Measurements from ENCODE around the gene SPO11. TPM values are rescaled to one million over a fixed set of nuclear protein-coding genes. Genes with fewer than 3 reads are reported as not detected.

Gene SPO11
- total RNA-seq, 1 donor from 2014 or later = not detected

DNA sequence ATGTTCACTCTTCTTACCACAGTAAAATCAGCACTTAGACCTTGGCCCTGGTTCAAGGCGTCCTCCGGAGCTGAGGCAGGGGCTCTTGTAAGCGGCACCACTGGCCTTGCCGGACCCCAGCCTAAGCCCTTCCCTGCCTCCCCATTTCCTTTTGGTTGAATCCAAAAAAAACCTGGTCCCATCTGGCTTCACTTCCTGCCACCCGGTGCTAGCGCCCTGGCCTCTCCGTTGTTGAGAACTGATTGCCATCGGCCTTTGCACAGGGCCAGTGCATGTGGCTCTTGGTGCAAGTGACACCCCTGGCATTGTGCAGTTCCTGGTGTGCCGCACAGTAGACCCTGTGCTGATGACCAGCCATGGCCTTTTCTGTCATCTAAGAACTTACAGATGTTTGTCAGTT, 42.6 kb downstream of the SPO11 start:
- H3K79me2 ChIP-seq (ENCODE audit: low read depth) = no peaks in the 10 kb centered on the region
- H3K4me3 ChIP-seq = no peak overlapping the region
- Mint-ChIP-seq H3K4me3 (no peak overlapping the region), H3K27ac (no peak overlapping the region), H3K9me3 (no peaks in the 10 kb centered on the region), H3K27me3 (ENCODE audit: insufficient read depth, low read depth) (no peaks in the 10 kb centered on the region), H3K4me1 (no peaks in the 10 kb centered on the region), H3K36me3 (peaks cover 53% of the 10 kb centered on the region)
- H3K27ac ChIP-seq = no peak overlapping the region
- no peaks in the 10 kb centered on the region for H3K27me3 ChIP-seq
- no peaks in the 10 kb centered on the region for H3K4me1 ChIP-seq
- TF ChIP-seq EZH2phosphoT487 (IDR thresholded peaks at IDR 0.05) = no peak
- TF ChIP-seq EZH2 (IDR thresholded peaks at IDR 0.05) = no peak
- TF ChIP-seq, protein P1, sequence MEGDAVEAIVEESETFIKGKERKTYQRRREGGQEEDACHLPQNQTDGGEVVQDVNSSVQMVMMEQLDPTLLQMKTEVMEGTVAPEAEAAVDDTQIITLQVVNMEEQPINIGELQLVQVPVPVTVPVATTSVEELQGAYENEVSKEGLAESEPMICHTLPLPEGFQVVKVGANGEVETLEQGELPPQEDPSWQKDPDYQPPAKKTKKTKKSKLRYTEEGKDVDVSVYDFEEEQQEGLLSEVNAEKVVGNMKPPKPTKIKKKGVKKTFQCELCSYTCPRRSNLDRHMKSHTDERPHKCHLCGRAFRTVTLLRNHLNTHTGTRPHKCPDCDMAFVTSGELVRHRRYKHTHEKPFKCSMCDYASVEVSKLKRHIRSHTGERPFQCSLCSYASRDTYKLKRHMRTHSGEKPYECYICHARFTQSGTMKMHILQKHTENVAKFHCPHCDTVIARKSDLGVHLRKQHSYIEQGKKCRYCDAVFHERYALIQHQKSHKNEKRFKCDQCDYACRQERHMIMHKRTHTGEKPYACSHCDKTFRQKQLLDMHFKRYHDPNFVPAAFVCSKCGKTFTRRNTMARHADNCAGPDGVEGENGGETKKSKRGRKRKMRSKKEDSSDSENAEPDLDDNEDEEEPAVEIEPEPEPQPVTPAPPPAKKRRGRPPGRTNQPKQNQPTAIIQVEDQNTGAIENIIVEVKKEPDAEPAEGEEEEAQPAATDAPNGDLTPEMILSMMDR (IDR thresholded peaks at IDR 0.05) = no peak
- H3K9me3 ChIP-seq (ENCODE audit: low read depth) = no peaks in the 10 kb centered on the region
- H3F3A ChIP-seq (ENCODE audit: low read depth) = no peaks in the 10 kb centered on the region
- H3K9ac ChIP-seq = no peak overlapping the region
- no peak overlapping the region for H2AFZ ChIP-seq (replicated peaks)
- DNase-seq (ENCODE audit: low spot score) = no peak
- no peak overlapping the region for H3K4me2 ChIP-seq
- H4K20me1 ChIP-seq (ENCODE audit: low read depth) = peaks cover 15% of the 10 kb centered on the region
- H3K36me3 ChIP-seq = no peaks in the 10 kb centered on the region

DNA sequence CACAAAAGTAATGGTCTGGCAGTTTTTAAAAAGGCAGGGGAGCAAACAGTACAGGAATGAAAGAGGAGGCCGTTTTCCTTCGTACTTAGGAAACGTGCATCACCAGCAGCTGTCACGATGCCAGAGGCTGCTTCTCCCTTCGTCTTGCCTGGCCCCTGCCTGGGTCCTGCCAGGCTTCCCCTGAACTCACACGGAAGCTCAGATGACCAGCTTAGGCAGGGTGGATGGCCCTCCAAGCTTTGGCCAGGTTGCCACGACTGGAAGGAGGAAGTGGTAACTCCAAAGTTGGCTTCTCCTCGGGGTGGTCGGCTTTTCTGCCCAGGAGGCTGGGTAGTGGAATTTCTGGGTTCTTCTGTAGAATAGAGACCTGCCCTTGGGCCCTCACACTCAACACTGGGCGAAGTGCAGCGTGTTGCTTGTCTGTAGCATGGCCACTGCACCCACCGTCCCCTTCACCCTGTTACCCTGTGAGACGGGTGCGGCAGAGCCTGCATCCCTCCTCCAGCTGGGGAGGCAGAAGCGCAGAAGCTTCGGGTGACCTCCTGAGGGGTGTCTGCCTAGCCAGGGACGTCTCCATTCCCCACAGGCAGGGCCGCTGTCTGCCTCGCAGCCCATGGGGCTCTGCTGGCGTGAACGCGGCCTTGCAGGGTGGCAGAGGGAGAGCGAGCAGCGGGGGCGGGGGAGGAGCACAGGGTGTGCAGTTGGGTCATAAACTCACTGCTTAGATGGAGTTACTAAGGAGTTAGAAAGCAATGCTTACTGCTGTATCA, 43.2 kb downstream of the SPO11 start:
- no peaks in the 10 kb centered on the region for H3K9me3 Mint-ChIP-seq
- Histone ChIP-seq H3K9ac (no peak overlapping the region), H4K20me1 (ENCODE audit: low read depth) (peaks cover 15% of the 10 kb centered on the region), H3K9me3 (ENCODE audit: low read depth) (no peaks in the 10 kb centered on the region), H3K4me1 (no peaks in the 10 kb centered on the region), H3K4me3 (no peak overlapping the region), H2AFZ (replicated peaks) (no peak overlapping the region), H3K36me3 (no peaks in the 10 kb centered on the region), H3K27me3 (no peaks in the 10 kb centered on the region), H3F3A (ENCODE audit: low read depth) (no peaks in the 10 kb centered on the region), H3K4me2 (no peak overlapping the region), H3K27ac (no peak overlapping the region), H3K79me2 (ENCODE audit: low read depth) (no peaks in the 10 kb centered on the region)
- H3K4me1 Mint-ChIP-seq = no peaks in the 10 kb centered on the region
- TF ChIP-seq EZH2phosphoT487 (IDR thresholded peaks at IDR 0.05) = no peak
- no peak for TF ChIP-seq EZH2 (IDR thresholded peaks at IDR 0.05)
- TF ChIP-seq, protein P1 (IDR thresholded peaks at IDR 0.05) = no peak
- no peak for DNase-seq (ENCODE audit: low spot score)
- H3K36me3 Mint-ChIP-seq = peaks cover 51% of the 10 kb centered on the region
- H3K27ac Mint-ChIP-seq = no peak overlapping the region
- H3K27me3 Mint-ChIP-seq (ENCODE audit: insufficient read depth, low read depth) = no peaks in the 10 kb centered on the region
- no peak overlapping the region for H3K4me3 Mint-ChIP-seq

DNA sequence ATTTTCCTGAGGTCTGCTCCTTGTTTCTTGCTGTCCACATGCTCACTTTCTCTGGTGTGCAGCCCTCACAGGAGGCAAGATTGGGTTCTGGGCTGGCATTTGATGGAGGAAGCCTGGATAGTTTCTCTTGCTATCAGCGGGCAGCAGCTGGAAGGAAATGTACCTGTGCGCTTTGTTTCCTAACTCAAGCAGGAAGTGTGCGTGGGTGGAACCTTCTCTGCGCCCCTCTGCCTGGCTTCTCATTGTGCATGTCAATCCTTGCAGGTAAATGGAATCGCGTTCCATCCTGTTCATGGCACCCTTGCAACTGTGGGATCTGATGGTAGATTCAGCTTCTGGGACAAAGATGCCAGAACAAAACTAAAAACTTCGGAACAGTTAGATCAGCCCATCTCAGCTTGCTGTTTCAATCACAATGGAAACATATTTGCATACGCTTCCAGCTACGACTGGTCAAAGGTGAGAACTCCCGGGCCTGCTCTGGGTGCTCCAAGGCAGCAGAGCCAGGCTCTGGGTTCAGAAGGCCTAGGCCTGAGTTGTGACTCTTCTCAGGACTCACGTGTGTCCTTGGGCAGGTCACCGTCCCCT, 44.8 kb downstream of the SPO11 start:
- Histone ChIP-seq H3F3A (ENCODE audit: low read depth) (peaks cover 2% of the 10 kb centered on the region), H3K79me2 (ENCODE audit: low read depth) (no peaks in the 10 kb centered on the region), H3K36me3 (no peaks in the 10 kb centered on the region), H2AFZ (replicated peaks) (no peak overlapping the region), H3K27me3 (no peaks in the 10 kb centered on the region), H3K4me3 (no peak overlapping the region), H3K4me1 (no peaks in the 10 kb centered on the region), H3K4me2 (no peak overlapping the region), H3K9me3 (ENCODE audit: low read depth) (no peaks in the 10 kb centered on the region), H3K27ac (no peak overlapping the region), H4K20me1 (ENCODE audit: low read depth) (peaks cover 15% of the 10 kb centered on the region), H3K9ac (no peak overlapping the region)
- Mint-ChIP-seq H3K27me3 (ENCODE audit: insufficient read depth, low read depth) (no peaks in the 10 kb centered on the region), H3K36me3 (peaks cover 48% of the 10 kb centered on the region), H3K9me3 (no peaks in the 10 kb centered on the region), H3K4me1 (no peaks in the 10 kb centered on the region), H3K4me3 (no peak overlapping the region), H3K27ac (no peak overlapping the region)
- TF ChIP-seq EZH2 (IDR thresholded peaks at IDR 0.05) (no peak), EZH2phosphoT487 (IDR thresholded peaks at IDR 0.05) (no peak)
- TF ChIP-seq, protein P1 (IDR thresholded peaks at IDR 0.05) = no peak
- DNase-seq (ENCODE audit: low spot score) = no peak
